Measurements from ENCODE around the gene SRSF10. TPM values are rescaled to one million over a fixed set of nuclear protein-coding genes. Genes with fewer than 3 reads are reported as not detected.

The SRSF10 gene
- total and polyA plus RNA-seq, 9 of the 15 experiments (the other 6 are each of a cell fraction or from before 2014, with no cell fraction given): 154 to 264 (median 205) TPM

- TF ChIP-seq LARP7 (IDR thresholded peaks at IDR 0.05) (no peak), ZNF12 (CRISPR knock-in tag; IDR thresholded peaks at IDR 0.05) (no peak), BRCA1 (IDR thresholded peaks at IDR 0.05) (no peak), BRCA1 (CRISPR knock-in tag; IDR thresholded peaks at IDR 0.05) (no peak), SOX6 (IDR thresholded peaks at IDR 0.05) (no peak), CAMTA2 (CRISPR knock-in tag; conservative IDR thresholded peaks at IDR 0.05) (no peak), DDX20 (tag; IDR thresholded peaks at IDR 0.05; ENCODE audit: low read depth) (no peak)
- H3K9me1 ChIP-seq (ENCODE audit: control insufficient read depth, insufficient read depth, low read length): no peaks in the 10 kb centered on the region
- H3K27me3 ChIP-seq (ENCODE audit: control insufficient read depth in 2 of 2, insufficient read depth in 2 of 2, low read length in 2 of 2): peaks cover 26 to 37% of the 10 kb centered on the region in 2 experiments
- H3K4me3 ChIP-seq: no peak overlapping the region
- H3K9me3 ChIP-seq (replicated peaks; ENCODE audit: control insufficient read depth, insufficient read depth, low read depth, low read length): no peaks in the 10 kb centered on the region
- no peaks in the 10 kb centered on the region for H4K20me1 ChIP-seq (replicated peaks; ENCODE audit: control insufficient read depth, insufficient read depth, low read length)
- H3K9ac ChIP-seq (ENCODE audit: insufficient read depth in 1 of 2, low read depth in 2 of 2, low read length in 2 of 2): no peak overlapping the region
- ChIA-PET POLR2A (interaction anchor here (0.5 to 1.6 kb wide), 5 partner anchors 8 to 520 kb away, joined by 3 to 5 read pairs (median 3); partner anchors contain the start of gene SRSF10), CTCF (ENCODE audit: low intra/inter-chr PET ratio) (no interaction called here)
- in situ Hi-C loops (cut with MboI): no loop called here
- no TSS peak for BruUV-seq (replicated peaks)
- no peaks in the 10 kb centered on the region for H3K36me3 ChIP-seq (ENCODE audit: control insufficient read depth, insufficient read depth, low read length)
- no peak overlapping the region for H3K4me2 ChIP-seq (ENCODE audit: insufficient read depth, low read length)
- no peak overlapping the region for H2AFZ ChIP-seq (ENCODE audit: low read depth, low read length)
- no peaks in the 10 kb centered on the region for H3K4me1 ChIP-seq (replicated peaks in 1 of 2; ENCODE audit: control insufficient read depth in 2 of 2, insufficient read depth in 2 of 2, low read length in 2 of 2)
- no peaks in the 10 kb centered on the region for H3K79me2 ChIP-seq (ENCODE audit: control insufficient read depth, insufficient read depth, low read length)
- no peak for ATAC-seq
- no peak for DNase-seq (ENCODE audit: extremely low read depth in 1 of 4, low spot score in 3 of 4)
- H3K27ac ChIP-seq (ENCODE audit: extremely low read depth, low read depth, low read length): no peak overlapping the region
- no peak for FAIRE-seq
- intact Hi-C loops (cut with micrococcal nuclease): no loop called here
- 1% methylated on average over 4 of the region's 4 CpGs for WGBS (ENCODE audit: insufficient coverage, low coverage, missing lambda C conversion rate)
Measured at GRCh38 chr1:24003331-24003972, 23.3 kb upstream of the SRSF10 start.

- DNase-seq (ENCODE audit: extremely low read depth in 1 of 4, low spot score in 3 of 4): no peak
- FAIRE-seq: no peak
- H3K4me3 ChIP-seq: no peak overlapping the region
- H4K20me1 ChIP-seq (replicated peaks; ENCODE audit: control insufficient read depth, insufficient read depth, low read length): no peaks in the 10 kb centered on the region
- H3K27me3 ChIP-seq (ENCODE audit: control insufficient read depth in 2 of 2, insufficient read depth in 2 of 2, low read length in 2 of 2): peaks cover 28 to 30% of the 10 kb centered on the region in 2 experiments
- ATAC-seq: no peak
- no peaks in the 10 kb centered on the region for H3K9me3 ChIP-seq (replicated peaks; ENCODE audit: control insufficient read depth, insufficient read depth, low read depth, low read length)
- no peak overlapping the region for H3K9ac ChIP-seq (ENCODE audit: insufficient read depth in 1 of 2, low read depth in 2 of 2, low read length in 2 of 2)
- H3K79me2 ChIP-seq (ENCODE audit: control insufficient read depth, insufficient read depth, low read length): no peaks in the 10 kb centered on the region
- no peak overlapping the region for H3K27ac ChIP-seq (ENCODE audit: extremely low read depth, low read depth, low read length)
- ChIA-PET POLR2A (interaction anchor here (1.1 to 1.3 kb wide), 4 partner anchors 16 to 43 kb away, joined by 3 to 5 read pairs (median 4); partner anchors contain the start of genes PNRC2 and SRSF10), CTCF (ENCODE audit: low intra/inter-chr PET ratio) (no interaction called here)
- intact Hi-C loops (cut with micrococcal nuclease) (no loop called here), in situ Hi-C loops (cut with MboI) (no loop called here)
- BruUV-seq (replicated peaks): no TSS peak
- TF ChIP-seq ZNF217 (CRISPR knock-in tag; IDR thresholded peaks at IDR 0.05): no peak
- TF ChIP-seq PRDM10 (IDR thresholded peaks at IDR 0.05; ENCODE audit: partially characterized antibody): peak; percentile 74
- 2% methylated on average over 2 of the region's 2 CpGs for WGBS (ENCODE audit: insufficient coverage, low coverage, missing lambda C conversion rate)
- H3K9me1 ChIP-seq (ENCODE audit: control insufficient read depth, insufficient read depth, low read length): no peaks in the 10 kb centered on the region
- no peak overlapping the region for H3K4me2 ChIP-seq (ENCODE audit: insufficient read depth, low read length)
- no peaks in the 10 kb centered on the region for H3K36me3 ChIP-seq (ENCODE audit: control insufficient read depth, insufficient read depth, low read length)
- no peak overlapping the region for H2AFZ ChIP-seq (ENCODE audit: low read depth, low read length)
- H3K4me1 ChIP-seq (replicated peaks in 1 of 2; ENCODE audit: control insufficient read depth in 2 of 2, insufficient read depth in 2 of 2, low read length in 2 of 2): no peaks in the 10 kb centered on the region
Measured at GRCh38 chr1:24002695-24003094, 22.6 kb upstream of the SRSF10 start.

All from K562 (cell line).